ENCODE measurements around the gene CUTA. TPM values are rescaled to one million over a fixed set of nuclear protein-coding genes. Genes with fewer than 3 reads are reported as not detected.

Gene CUTA
- total and polyA plus RNA-seq, 2 of the 13 experiments (the other 11 are each of a cell fraction or from before 2014, with no cell fraction given), result 170 to 180 TPM

DNA sequence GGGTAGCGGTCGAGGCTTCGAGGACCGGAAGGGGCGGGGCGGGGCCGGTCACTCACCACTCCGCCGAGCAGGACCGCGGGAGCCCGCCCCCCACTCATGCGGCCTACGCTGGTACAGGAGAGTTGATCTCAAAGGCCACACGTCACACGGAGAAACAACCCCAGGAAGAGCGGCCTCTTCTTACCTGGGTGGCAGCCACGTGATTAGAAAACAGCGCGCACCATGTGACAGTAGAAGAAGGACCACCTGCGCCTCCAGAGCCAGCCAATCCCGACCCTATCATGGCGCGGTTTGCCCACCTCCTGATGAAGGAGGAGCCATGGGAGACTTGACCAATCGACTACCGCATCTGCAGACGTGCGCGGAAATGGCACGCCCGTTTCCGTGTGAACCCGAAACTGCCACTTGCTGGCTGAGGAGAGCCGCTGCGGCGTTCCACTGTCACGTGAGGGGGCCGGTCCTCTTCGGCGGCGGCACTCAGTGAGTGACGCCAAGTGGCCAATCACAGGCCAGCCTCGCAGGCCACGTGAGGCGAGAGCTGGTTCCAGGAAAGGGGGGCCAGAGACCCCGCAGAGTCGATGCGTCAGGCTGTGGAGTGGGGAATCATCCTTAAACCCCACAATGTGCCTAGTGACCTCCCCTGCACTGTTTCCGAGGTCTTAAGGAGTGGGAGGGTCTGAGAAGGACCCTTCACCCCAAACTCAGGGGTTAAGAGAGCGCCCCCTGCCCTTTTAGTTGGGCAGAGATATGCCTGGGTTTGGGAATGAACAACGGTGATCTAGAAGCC lies at the start of gene CUTA (continued):
- TF ChIP-seq YEATS4 (CRISPR knock-in tag; IDR thresholded peaks at IDR 0.05; ENCODE audit: borderline replicate concordance) (peak; percentile 94; the same call in 1 of the 2 replicates), ZNF33B (CRISPR knock-in tag; IDR thresholded peaks at IDR 0.05) (peak; percentile 84), ELF3 (CRISPR knock-in tag; IDR thresholded peaks at IDR 0.05) (peak; percentile 97), MIER2 (CRISPR knock-in tag; IDR thresholded peaks at IDR 0.05) (no peak), HHEX (CRISPR knock-in tag; IDR thresholded peaks at IDR 0.05) (no peak), SIN3B (IDR thresholded peaks at IDR 0.05; ENCODE audit: low read length) (no peak; the same call in 1 of the 2 replicates), MEIS2 (CRISPR knock-in tag; IDR thresholded peaks at IDR 0.05) (peak; percentile 23), ZBTB7A (CRISPR knock-in tag; IDR thresholded peaks at IDR 0.05) (peak; percentile 36), ZNF709 (CRISPR knock-in tag; IDR thresholded peaks at IDR 0.05) (peak; percentile 88), PRMT3 (CRISPR knock-in tag; IDR thresholded peaks at IDR 0.05; ENCODE audit: borderline replicate concordance, low read depth) (no peak; the same call in 1 of the 2 replicates), ATF7 (IDR thresholded peaks at IDR 0.05) (no peak), ATF7 (CRISPR knock-in tag; IDR thresholded peaks at IDR 0.05) (peak; percentile 68), ZNF138 (CRISPR knock-in tag; IDR thresholded peaks at IDR 0.05; ENCODE audit: low read depth) (peak; percentile 95), NKX3-1 (CRISPR knock-in tag; IDR thresholded peaks at IDR 0.05) (peak; percentile 87; the same call in 1 of the 2 replicates), ZNF761 (CRISPR knock-in tag; conservative IDR thresholded peaks at IDR 0.05) (peak; percentile 98), SMAD1 (CRISPR knock-in tag; IDR thresholded peaks at IDR 0.05; ENCODE audit: borderline replicate concordance, low read depth) (peak; percentile 31; the same call in 1 of the 2 replicates), KAT8 (CRISPR knock-in tag; IDR thresholded peaks at IDR 0.05) (peak; percentile 95), ELF1 (CRISPR knock-in tag; IDR thresholded peaks at IDR 0.05) (peak; percentile 96)
- TF ChIP-seq, protein P1, sequence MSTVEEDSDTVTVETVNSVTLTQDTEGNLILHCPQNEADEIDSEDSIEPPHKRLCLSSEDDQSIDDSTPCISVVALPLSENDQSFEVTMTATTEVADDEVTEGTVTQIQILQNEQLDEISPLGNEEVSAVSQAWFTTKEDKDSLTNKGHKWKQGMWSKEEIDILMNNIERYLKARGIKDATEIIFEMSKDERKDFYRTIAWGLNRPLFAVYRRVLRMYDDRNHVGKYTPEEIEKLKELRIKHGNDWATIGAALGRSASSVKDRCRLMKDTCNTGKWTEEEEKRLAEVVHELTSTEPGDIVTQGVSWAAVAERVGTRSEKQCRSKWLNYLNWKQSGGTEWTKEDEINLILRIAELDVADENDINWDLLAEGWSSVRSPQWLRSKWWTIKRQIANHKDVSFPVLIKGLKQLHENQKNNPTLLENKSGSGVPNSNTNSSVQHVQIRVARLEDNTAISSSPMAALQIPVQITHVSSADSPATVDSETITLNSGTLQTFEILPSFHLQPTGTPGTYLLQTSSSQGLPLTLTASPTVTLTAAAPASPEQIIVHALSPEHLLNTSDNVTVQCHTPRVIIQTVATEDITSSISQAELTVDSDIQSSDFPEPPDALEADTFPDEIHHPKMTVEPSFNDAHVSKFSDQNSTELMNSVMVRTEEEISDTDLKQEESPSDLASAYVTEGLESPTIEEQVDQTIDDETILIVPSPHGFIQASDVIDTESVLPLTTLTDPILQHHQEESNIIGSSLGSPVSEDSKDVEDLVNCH (CRISPR knock-in tag; IDR thresholded peaks at IDR 0.05), result peak; percentile 95
- TF ChIP-seq, protein P2, sequence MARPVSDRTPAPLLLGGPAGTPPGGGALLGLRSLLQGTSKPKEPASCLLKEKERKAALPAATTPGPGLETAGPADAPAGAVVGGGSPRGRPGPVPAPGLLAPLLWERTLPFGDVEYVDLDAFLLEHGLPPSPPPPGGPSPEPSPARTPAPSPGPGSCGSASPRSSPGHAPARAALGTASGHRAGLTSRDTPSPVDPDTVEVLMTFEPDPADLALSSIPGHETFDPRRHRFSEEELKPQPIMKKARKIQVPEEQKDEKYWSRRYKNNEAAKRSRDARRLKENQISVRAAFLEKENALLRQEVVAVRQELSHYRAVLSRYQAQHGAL (CRISPR knock-in tag; IDR thresholded peaks at IDR 0.05; ENCODE audit: not compliant biosample characterization), result peak; percentile 35
- TF ChIP-seq, protein P3, sequence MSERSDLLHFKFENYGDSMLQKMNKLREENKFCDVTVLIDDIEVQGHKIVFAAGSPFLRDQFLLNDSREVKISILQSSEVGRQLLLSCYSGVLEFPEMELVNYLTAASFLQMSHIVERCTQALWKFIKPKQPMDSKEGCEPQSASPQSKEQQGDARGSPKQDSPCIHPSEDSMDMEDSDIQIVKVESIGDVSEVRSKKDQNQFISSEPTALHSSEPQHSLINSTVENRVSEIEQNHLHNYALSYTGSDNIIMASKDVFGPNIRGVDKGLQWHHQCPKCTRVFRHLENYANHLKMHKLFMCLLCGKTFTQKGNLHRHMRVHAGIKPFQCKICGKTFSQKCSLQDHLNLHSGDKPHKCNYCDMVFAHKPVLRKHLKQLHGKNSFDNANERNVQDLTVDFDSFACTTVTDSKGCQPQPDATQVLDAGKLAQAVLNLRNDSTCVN (CRISPR knock-in tag; IDR thresholded peaks at IDR 0.05; ENCODE audit: borderline replicate concordance), result no peak; the same call in 1 of the 2 replicates
- TF ChIP-seq, protein P4, sequence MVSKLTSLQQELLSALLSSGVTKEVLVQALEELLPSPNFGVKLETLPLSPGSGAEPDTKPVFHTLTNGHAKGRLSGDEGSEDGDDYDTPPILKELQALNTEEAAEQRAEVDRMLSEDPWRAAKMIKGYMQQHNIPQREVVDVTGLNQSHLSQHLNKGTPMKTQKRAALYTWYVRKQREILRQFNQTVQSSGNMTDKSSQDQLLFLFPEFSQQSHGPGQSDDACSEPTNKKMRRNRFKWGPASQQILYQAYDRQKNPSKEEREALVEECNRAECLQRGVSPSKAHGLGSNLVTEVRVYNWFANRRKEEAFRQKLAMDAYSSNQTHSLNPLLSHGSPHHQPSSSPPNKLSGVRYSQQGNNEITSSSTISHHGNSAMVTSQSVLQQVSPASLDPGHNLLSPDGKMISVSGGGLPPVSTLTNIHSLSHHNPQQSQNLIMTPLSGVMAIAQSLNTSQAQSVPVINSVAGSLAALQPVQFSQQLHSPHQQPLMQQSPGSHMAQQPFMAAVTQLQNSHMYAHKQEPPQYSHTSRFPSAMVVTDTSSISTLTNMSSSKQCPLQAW (CRISPR knock-in tag; IDR thresholded peaks at IDR 0.05), result peak; percentile 84
- TF ChIP-seq, protein P5, sequence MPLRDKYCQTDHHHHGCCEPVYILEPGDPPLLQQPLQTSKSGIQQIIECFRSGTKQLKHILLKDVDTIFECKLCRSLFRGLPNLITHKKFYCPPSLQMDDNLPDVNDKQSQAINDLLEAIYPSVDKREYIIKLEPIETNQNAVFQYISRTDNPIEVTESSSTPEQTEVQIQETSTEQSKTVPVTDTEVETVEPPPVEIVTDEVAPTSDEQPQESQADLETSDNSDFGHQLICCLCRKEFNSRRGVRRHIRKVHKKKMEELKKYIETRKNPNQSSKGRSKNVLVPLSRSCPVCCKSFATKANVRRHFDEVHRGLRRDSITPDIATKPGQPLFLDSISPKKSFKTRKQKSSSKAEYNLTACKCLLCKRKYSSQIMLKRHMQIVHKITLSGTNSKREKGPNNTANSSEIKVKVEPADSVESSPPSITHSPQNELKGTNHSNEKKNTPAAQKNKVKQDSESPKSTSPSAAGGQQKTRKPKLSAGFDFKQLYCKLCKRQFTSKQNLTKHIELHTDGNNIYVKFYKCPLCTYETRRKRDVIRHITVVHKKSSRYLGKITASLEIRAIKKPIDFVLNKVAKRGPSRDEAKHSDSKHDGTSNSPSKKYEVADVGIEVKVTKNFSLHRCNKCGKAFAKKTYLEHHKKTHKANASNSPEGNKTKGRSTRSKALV (CRISPR knock-in tag; IDR thresholded peaks at IDR 0.05), result peak; percentile 40; the same call in 1 of the 2 replicates

Measured in HepG2 (cell line).